Activated T-helper 17 cell treated with anti-CD3 and anti-CD28 coated beads, Interleukin-2, amount 50 U/mL, for 72 hours (primary cell): ENCODE data around the gene LGALS7B. TPM values are rescaled to one million over a fixed set of nuclear protein-coding genes. Genes with fewer than 3 reads are reported as not detected.
A peak's percentile ranks its signal among the peaks of the same experiment; 100 is the strongest.
"Not testable (repeated sequence)": the region's sequence is repeated elsewhere in the genome, so short reads cannot be mapped to it uniquely, and the experiment has no call there.

Experiments used
- ATAC-seq: fragments of 150-1000 bp; cut with Tn5 transposase; replicated peaks from 2 replicates; pipeline ENCODE4 v1.10.0; 2021; ENCODE audit warnings: mild to moderate bottlenecking, moderate library complexity
- H3K27ac Mint-ChIP-seq: one replicate; pipeline ENCODE4 v1.8.0; 2022; ENCODE audit warnings: mixed read lengths
- H3K27me3 Mint-ChIP-seq: one replicate; pipeline ENCODE4 v1.8.0; 2022; ENCODE audit warnings: mixed read lengths
- H3K36me3 Mint-ChIP-seq: one replicate; pipeline ENCODE4 v1.8.0; 2022; ENCODE audit warnings: low read depth, mild to moderate bottlenecking, mixed read lengths
- H3K4me1 Mint-ChIP-seq: one replicate; pipeline ENCODE4 v1.8.0; 2022; ENCODE audit warnings: mixed read lengths
- H3K4me3 Mint-ChIP-seq: one replicate; pipeline ENCODE4 v1.8.0; 2022; ENCODE audit warnings: mild to moderate bottlenecking, mixed read lengths
- H3K9me3 Mint-ChIP-seq: one replicate; pipeline ENCODE4 v1.8.0; 2022; ENCODE audit warnings: mixed read lengths
- total RNA-seq, 2 donors: library from RNA; stranded (reverse); gene quantifications; one replicate each; pipeline ENCODE4 v1.2.3, GENCODE V29; 2022

Gene LGALS7B
- total RNA-seq, 2 donors from 2014 or later = not detected

DNA sequence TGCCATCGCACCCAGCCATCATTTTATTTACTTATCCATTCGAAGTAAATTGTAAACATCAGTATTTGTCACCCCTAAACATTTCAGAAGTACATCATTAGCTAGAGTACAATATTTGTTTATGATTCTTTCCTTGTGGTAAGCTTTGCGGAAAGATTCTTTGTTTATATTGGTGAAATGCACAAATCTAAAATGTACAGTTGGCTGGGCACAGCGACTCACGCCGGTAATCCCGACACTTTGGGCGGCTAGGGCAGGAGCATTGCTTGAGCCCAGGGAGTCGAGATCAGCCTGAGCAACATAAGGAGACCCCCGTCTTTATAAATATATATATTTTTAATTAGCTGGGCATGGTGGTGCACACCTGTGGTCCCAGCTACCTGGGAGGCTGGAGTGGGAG is 10.1 kb downstream of the LGALS7B start:
- no peaks in the 10 kb centered on the region for H3K36me3 Mint-ChIP-seq

DNA sequence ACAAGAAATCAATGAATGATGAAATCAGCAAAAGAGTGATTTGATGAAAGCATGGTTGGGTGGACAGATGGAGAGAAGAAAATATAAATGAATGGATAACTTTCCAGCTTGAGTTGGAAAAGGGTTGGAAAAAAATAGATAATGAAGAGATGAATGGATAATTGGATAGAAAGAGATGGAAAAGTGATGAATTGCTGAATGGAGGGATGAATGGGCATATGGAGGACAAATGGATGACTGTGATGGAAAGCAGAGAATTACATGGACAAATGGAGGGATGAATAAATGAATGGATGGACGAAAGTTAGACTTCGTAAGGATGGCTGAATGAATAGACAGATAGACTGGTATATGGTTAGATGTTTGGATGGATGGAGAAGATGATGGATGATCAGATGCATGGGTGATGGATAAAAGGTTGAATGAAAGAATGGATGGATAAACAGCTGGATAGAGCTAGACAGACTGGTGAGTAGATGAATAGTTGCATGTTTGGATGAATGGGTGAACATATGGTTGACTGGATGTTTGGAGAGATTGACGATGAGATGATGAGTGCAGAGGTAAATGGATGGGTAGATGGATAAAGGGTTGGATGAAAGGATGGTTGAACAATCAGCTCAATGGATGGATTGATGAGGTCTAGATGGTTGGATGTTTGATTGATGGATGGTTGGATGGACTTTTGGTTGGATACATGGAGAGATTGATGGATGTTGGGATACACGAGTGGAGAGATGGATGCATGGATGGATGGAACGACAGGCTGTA is 11.8 kb downstream of the LGALS7B start:
- Mint-ChIP-seq H3K36me3 (no peaks in the 10 kb centered on the region), H3K4me3 (no peak overlapping the region), H3K27ac (no peak overlapping the region), H3K9me3 (no peaks in the 10 kb centered on the region), H3K27me3 (no peaks in the 10 kb centered on the region), H3K4me1 (peaks cover 10% of the 10 kb centered on the region)
- ATAC-seq = no peak

More for the DNA sequence above, 10.1 kb downstream of the LGALS7B start:
- H3K27me3 Mint-ChIP-seq = no peaks in the 10 kb centered on the region
- H3K9me3 Mint-ChIP-seq = no peaks in the 10 kb centered on the region
- H3K4me3 Mint-ChIP-seq = no peak overlapping the region
- H3K4me1 Mint-ChIP-seq = peaks cover 4% of the 10 kb centered on the region
- H3K27ac Mint-ChIP-seq = no peak overlapping the region
- no peak for ATAC-seq

DNA sequence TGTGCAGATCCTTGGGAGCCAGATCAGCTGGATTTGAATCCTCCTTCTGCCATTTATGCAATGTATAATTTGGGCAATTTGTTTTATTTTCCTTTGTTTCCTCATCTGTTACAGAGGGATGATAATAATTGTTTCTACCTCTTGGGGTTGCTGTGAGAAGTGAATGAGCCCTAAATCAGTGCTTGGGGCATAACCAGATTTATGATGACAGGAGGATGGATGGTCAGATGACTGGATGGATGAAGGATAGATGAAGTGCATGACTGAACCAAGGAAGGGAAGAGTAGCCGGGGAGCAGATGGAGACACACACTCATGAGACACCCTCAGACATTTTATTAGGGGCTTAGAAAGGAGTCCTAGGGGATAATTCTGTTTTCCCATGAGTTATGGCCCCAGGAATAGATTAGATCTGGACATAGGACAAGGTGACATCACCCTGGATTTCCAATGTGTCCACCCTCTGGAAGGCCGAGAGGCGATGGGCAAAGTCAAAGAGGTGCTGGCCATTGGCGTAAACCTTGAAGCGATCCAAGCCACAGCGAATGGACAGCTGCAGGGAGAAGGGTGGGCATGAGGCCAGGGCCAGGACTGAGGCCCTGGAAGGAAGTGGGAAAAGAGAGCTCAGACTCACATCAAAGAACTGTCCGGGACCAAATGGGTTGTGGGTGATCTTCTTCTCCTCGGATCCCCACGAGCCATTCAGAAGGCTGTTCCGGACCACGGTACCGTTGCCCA is 12.5 kb downstream of the LGALS7B start:
- Mint-ChIP-seq H3K27ac (no peak overlapping the region), H3K36me3 (no peaks in the 10 kb centered on the region), H3K4me1 (peaks cover 10% of the 10 kb centered on the region), H3K27me3 (no peaks in the 10 kb centered on the region), H3K4me3 (no peak overlapping the region), H3K9me3 (no peaks in the 10 kb centered on the region)
- no peak for ATAC-seq

DNA sequence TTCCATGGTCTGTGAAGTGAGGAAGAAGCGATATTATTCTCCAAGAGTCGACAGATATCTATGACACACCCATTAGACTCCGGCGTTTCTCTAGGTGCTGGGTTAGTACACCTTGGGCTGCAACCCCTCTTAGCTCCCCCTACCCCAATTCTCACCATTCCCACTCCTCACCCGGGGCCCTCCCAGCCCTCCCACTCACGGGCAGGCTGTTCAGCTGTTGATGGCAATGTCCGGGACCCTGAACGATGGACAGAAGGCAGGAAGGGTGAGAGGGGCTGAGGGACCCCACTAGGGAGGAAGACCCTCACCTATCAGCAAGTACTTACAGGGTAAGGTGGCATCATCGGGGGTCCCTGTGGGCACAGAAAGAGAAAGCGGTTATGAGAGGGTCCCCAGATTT is 14.5 kb downstream of the LGALS7B start:
- no peaks in the 10 kb centered on the region for H3K9me3 Mint-ChIP-seq
- peaks cover 10% of the 10 kb centered on the region for H3K4me1 Mint-ChIP-seq
- no peaks in the 10 kb centered on the region for H3K27me3 Mint-ChIP-seq
- no peaks in the 10 kb centered on the region for H3K36me3 Mint-ChIP-seq
- H3K27ac Mint-ChIP-seq = no peak overlapping the region
- no peak overlapping the region for H3K4me3 Mint-ChIP-seq
- ATAC-seq = no peak

DNA sequence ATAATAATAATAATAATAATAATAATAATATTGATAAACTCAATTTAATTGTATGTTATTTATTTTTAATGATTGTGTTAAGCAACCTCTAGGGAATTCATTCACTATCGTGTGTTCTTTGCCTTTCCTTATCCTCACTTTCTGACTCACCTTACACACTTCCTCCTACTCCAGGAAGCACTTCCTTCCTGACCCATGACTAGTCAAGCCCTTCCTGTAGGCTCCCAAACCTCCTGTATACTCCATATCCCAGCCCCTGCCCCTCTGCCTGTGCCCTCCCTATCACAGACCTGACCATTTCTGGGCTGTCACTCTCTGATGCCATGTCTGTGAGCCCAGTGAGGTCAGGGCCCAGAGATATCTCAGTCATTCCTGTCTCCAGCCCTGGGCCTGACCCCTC is 16.2 kb downstream of the LGALS7B start:
- H3K27ac Mint-ChIP-seq = peak overlapping the region; percentile 82
- ATAC-seq = no peak
- peaks cover 5% of the 10 kb centered on the region for H3K4me1 Mint-ChIP-seq
- no peak overlapping the region for H3K4me3 Mint-ChIP-seq
- no peaks in the 10 kb centered on the region for H3K36me3 Mint-ChIP-seq
- H3K27me3 Mint-ChIP-seq = no peaks in the 10 kb centered on the region
- no peaks in the 10 kb centered on the region for H3K9me3 Mint-ChIP-seq

DNA sequence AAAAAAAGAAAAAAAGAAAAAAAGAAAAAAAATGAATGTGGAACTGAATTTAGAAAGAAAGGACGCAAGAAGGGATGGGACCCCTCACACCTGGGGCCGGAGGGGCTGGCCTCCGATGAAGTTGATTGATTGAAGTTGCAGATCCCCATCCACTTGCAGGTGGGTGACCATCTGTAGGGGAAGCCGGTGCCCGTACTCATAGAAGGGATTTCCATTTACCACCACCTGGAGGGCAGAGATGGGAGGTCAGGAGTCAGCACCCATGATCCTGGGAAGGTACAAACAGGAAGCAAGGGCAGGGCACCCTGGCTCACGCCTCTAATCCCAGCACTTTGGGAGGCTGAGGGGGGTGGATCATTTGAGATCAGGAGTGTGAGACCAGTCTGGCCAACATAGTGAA is 17.4 kb downstream of the LGALS7B start:
- no peak for ATAC-seq
- H3K36me3 Mint-ChIP-seq = no peaks in the 10 kb centered on the region
- H3K4me1 Mint-ChIP-seq = peaks cover 5% of the 10 kb centered on the region
- H3K4me3 Mint-ChIP-seq = no peak overlapping the region
- no peaks in the 10 kb centered on the region for H3K9me3 Mint-ChIP-seq
- no peaks in the 10 kb centered on the region for H3K27me3 Mint-ChIP-seq
- H3K27ac Mint-ChIP-seq = peak overlapping the region; percentile 30

DNA sequence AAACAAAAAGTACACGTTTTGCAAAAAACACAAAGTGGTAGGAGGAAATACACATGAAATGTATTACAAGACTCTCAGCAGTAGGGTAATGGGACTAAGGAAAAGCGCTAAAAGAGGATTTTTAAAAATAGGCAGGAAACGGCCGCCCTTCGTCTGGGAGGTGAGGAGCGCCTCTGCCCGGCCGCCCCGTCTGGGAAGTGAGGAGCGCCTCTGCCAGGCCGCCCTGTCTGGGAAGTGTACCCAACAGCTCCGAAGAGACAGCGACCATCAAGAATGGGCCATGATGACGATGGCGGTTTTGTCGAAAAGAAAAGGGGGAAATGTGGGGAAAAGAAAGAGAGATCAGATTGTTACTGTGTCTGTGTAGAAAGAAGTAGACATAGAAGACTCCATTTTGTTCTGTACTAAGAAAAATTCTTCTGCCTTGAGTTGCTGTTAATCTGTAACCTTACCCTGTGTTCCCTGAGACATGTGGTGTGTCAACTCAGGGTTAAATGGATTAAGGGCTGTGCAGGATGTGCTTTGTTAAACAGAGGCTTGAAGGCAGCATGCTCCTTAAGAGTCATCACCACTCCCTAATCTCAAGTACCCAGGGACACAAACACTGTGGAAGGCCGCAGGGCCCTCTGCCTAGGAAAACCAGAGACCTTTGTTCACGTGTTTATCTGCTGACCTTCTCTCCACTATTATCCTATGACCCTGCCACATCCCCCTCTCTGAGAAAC is 18.5 kb downstream of the LGALS7B start:
- not testable (repeated sequence) for H3K4me3 Mint-ChIP-seq, H3K9me3 Mint-ChIP-seq, H3K4me1 Mint-ChIP-seq, H3K27me3 Mint-ChIP-seq, H3K36me3 Mint-ChIP-seq, ATAC-seq
- H3K27ac Mint-ChIP-seq = peak overlapping the region; percentile 25

DNA sequence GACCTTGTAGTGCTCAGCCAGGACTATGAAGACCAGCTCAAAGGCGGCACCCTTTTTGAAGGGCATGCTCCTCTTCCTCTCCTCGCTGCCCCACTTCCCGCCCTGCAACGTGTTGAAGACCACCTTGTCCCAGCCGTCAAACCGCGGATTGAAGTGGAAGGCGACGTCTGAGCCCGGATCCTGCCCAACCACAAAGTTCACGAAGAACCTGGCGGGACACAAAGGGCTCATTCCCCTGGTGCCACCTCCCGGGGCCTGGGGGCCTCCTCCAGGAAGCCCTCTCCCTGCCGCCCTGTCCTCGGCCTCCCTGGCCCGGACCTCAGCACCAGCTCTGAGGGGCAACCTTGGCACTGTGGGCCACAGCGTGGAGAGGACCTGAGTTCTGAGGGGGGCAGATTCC is 19.7 kb downstream of the LGALS7B start:
- Mint-ChIP-seq H3K4me1 (peaks cover 5% of the 10 kb centered on the region), H3K4me3 (no peak overlapping the region), H3K36me3 (no peaks in the 10 kb centered on the region), H3K27ac (no peak overlapping the region), H3K9me3 (no peaks in the 10 kb centered on the region), H3K27me3 (no peaks in the 10 kb centered on the region)
- ATAC-seq = no peak

DNA sequence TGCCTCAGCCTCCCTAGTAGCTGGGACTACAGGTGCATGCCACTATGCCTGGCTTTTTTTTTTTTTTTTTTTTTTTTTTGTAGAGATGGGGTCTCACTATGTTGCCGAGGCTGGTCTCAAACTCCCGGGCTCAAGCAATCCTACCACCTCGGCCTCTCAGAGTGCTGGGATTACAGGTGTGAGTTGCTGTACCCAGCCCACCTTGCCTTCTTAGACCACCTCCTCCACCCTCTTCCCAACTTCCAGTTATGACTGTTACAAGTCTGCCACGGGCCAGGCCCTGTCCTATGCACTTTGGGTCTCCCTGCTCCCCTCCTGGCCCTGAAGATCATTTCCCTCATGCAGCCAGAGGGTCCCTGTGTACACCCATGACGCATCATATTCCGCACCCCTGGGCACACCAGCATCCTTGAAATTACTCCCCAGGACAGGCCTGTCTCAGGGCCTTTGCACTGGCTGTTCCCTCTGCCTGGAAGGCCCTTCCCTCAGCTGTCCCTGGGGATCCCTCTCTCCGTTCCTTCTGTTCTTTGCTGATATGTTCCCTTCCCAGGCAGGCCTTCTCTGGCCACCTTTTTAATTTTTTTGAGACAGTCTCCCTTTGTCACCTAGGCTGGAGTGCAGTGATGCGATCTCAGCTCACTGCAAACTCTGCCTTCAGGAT is 20.7 kb downstream of the LGALS7B start:
- no peak for ATAC-seq
- H3K4me1 Mint-ChIP-seq = peaks cover 5% of the 10 kb centered on the region
- no peaks in the 10 kb centered on the region for H3K9me3 Mint-ChIP-seq
- no peak overlapping the region for H3K27ac Mint-ChIP-seq
- no peak overlapping the region for H3K4me3 Mint-ChIP-seq
- H3K27me3 Mint-ChIP-seq = no peaks in the 10 kb centered on the region
- no peaks in the 10 kb centered on the region for H3K36me3 Mint-ChIP-seq

DNA sequence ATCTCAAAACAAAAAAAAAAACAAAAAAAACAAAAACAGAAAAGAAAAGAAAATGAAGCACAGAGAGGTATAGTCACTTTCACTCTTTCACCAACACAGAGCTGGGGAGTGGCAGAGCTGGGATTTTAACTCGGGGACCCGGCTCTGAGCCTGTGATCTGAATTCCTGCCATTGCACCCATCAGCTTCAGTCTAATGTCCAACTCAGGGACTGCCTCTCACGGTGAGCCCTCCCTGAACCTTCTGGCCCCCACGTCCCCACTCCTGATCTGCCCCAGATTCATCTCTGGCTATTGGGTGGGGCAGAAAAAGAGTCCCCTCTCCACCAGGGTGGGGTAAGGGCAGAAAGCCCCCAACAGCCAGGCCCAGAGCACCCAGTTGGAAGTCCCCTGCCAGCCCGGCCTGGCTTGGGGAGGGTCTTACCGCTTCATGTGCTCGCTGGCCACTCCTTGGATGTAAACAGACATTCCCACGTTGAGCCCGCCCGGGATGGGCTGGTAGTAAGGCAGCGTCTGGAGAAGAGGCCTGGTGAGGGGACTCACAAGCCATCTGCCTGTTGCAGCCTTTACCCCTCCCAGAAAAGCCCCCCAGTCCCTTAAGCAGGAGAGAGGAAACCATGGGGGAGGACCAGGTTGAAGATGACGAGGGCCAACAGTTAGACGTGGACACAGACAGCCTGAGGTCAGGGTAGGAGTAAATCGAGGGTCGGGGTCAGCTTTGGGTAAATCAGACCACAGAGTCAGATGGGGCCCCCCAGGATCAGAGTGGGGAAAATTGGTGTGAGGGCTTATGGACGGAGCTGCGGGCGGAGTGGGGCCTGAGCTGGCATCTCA is 23.2 kb downstream of the LGALS7B start:
- H3K27ac Mint-ChIP-seq = no peak overlapping the region
- peaks cover 21% of the 10 kb centered on the region for H3K36me3 Mint-ChIP-seq
- no peaks in the 10 kb centered on the region for H3K4me1 Mint-ChIP-seq
- no peaks in the 10 kb centered on the region for H3K9me3 Mint-ChIP-seq
- no peak overlapping the region for H3K4me3 Mint-ChIP-seq
- ATAC-seq = no peak
- no peaks in the 10 kb centered on the region for H3K27me3 Mint-ChIP-seq

DNA sequence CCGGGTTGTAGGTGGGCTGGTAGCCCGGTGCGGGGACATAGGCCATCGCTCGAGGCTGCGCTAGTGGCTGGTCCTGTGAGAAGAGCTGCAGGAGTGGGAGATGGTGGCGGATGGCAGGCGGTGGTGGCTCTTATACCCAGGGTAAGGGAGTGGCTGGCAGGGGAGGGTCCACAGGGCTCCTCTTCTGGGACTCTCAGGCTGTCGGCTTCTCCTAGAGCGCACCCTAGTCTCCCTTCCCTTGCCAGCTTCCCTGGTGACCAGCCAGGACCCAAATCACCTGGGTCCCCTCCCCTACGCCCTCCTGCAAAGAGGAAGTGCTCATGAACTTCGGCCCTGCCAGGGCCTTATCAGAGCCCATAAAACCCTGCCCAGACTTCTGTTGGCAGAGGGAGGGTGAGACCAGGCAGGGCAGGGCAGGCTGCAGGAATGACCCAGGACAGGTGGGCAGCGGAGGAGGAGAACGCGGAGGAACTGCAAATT is 23.9 kb downstream of the LGALS7B start, which contains the start of gene LGALS4:
TSS of gene LGALS4 (minus strand) at position 105 of the 480 bp plus-strand sequence. CDS start at position 46, 59 bp downstream.
- ATAC-seq = no peak
- no peak within 1 kb of the TSS for H3K27ac Mint-ChIP-seq
- no peak within 1 kb of the TSS for H3K4me3 Mint-ChIP-seq
- no peaks in the 10 kb centered on the region for H3K27me3 Mint-ChIP-seq
- H3K9me3 Mint-ChIP-seq = no peaks in the 10 kb centered on the region
- no peaks in the 10 kb centered on the region for H3K4me1 Mint-ChIP-seq
- peaks cover 25% of the 10 kb centered on the region for H3K36me3 Mint-ChIP-seq

DNA sequence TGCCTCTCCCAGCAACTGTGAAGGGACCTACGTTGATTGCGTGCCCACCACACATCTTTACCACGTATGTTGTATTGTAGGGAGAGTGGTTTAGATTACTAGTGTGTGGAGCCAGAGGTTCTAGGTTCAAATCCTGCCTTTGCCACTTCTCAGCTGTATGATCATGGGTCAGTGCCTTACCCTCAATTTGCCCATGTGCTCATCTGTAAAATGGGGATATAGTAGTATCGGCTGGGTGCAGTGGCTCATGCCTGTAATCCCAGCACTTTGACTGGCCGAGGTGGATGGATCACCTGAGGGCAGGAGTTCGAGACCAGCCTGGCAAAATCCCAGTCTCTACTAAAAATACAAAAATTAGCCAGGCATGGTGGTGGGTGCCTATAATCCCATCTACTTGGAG is 24.3 kb downstream of the LGALS7B start:
- no peaks in the 10 kb centered on the region for H3K27me3 Mint-ChIP-seq
- H3K27ac Mint-ChIP-seq = no peak overlapping the region
- H3K4me3 Mint-ChIP-seq = no peak overlapping the region
- no peak for ATAC-seq
- H3K9me3 Mint-ChIP-seq = no peaks in the 10 kb centered on the region
- peaks cover 25% of the 10 kb centered on the region for H3K36me3 Mint-ChIP-seq
- no peaks in the 10 kb centered on the region for H3K4me1 Mint-ChIP-seq

DNA sequence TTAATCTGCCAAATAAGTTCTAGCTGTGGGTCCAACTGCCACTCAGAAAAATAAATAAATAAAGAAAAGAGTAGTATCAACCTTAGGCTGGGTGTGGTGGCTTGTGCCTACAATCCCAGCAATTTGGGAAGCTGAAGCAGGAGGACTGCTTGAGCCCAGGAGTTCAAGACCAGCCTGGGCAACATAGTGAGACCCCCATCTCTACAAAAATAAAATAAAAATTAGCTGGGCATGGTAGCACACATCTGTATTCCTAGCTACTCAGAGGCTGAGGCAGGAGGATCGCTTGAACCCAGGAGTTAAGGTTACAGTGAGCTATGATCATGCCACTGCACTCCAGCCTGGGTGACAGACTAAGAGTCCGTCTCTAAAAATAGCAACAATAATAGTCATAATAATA is 24.9 kb downstream of the LGALS7B start:
- not testable (repeated sequence) for H3K4me1 Mint-ChIP-seq, ATAC-seq, H3K9me3 Mint-ChIP-seq, H3K27ac Mint-ChIP-seq, H3K4me3 Mint-ChIP-seq, H3K27me3 Mint-ChIP-seq
- peaks cover 25% of the 10 kb centered on the region for H3K36me3 Mint-ChIP-seq
